NCI-H526 treated with DMSO at 0.1 percent for 48 hours (cell line): ENCODE measurements around the gene RAB7A.

Source experiments
- DNase-seq: peaks from one replicate; lab custom pipeline; 2025; lab: John Stamatoyannopoulos, UW

Gene RAB7A

DNA sequence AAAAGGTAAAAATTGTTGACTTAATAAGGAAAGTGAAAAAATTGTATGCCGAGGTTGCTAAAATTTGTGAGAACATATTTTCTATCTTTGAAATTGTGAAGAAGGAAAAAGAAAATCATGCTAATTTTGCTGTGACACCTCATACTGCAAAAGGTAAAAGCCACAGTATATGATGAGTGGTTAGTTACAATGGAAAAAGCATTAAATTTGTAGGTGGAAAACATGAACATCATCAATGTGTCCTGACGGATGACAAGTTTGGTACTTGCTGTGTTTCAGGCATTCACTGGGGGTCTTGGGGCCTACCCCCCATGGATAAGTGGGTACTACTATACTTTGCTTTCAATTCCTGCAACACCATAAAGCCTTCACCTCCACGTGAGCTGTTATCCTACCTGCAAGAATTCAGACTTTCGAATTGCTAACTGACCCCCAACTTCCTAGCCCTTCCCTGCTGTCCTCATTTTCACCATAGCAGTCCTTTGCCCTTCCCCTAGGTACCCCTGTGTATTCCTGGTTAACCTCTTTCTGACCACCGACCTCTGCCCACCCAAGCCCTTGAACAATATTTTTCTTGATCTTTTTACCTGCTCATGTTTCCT, 62.4 kb downstream of the RAB7A start:
- DNase-seq = no peak

DNA sequence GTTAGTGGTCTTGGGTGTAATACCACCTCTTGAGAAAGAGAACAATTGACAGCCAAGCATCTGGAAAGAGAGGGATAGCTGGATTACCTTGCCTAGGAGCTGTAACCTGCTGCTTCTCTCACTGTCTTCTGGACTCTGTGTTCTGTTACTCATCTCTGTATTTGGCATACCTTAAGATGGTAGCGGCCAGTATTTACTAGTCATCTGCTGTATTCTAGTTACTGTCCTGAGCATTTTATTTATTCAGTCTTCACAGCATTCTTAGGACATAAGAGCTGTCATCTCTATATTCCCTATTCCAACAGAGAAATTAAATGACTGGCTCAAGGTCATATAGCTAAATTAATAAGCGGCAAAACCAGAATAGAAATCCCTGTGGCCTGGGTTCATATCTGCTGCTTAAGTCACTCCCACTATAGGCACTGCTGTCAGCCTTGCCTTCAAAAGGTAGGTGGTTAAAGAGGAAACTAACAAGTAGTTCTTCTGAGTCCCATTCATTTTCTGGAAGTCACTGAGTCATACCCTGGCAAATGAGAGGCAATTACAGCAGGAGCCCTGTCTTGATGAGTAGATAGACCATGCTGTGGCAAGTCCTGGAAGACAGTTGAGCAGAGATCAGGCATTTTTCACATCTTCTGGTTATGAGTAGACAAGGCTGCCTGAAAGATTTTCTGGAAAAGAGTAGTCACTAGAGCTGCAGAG, 68.2 kb downstream of the RAB7A start:
- no peak for DNase-seq

DNA sequence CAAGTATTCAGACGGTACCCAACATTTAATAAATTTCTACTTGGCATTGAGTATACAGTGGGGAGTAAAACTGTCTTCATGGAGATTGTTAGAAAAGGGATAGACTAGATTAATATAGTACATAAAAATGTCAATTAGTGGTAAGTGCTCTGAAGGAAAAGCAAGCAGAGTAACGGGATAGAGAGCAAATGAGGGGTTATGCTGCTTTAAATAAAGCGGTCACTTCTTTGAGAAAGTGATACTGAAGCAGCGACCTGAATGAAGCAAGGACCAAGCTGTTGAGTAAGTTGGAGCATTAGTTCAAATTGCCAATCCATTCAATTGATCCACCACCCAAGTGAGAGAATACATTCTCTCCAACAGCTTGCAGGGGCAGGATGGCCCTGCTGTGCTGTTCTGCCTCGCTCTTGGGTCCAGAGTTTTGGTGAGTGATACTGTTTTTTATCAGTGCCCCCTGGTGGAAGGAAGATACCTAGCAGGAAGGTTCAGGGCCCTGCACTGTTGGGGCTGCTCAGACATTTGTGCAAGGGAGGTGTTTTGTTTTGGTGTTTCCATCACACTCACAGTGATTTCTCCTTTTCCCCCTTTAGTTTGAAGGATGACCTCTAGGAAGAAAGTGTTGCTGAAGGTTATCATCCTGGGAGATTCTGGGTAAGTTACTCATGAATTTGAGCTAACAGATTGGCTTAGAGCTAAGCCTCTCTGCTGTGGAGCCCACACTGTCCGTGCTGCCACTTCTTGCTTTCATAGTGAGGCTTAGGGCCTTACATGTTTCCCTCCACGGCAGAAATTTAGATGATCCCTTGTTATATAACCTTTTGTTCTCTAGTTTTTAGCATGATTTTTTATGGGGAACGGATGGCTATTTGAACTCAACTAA, 69.0 kb downstream of the RAB7A start:
- peak; percentile 60 for DNase-seq

DNA sequence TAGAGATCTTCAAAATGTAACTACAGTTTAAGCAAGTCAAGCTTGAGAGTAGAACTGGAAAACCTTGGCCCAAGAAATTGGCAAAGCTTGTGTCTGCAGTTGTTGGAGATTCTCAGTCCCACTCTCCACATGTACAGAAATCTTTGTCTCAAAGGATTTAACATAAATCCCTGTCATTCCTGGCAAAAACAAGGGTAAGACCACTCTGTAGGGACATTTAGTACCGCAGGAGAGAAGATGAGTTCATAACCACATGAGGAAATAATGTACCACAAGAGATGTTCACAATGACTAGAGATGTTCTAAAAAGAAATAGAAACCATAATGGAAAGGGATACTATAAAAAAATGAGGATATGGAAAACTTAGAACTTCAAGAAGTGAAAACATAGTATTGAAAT, 73.7 kb downstream of the RAB7A start:
- no peak for DNase-seq

DNA sequence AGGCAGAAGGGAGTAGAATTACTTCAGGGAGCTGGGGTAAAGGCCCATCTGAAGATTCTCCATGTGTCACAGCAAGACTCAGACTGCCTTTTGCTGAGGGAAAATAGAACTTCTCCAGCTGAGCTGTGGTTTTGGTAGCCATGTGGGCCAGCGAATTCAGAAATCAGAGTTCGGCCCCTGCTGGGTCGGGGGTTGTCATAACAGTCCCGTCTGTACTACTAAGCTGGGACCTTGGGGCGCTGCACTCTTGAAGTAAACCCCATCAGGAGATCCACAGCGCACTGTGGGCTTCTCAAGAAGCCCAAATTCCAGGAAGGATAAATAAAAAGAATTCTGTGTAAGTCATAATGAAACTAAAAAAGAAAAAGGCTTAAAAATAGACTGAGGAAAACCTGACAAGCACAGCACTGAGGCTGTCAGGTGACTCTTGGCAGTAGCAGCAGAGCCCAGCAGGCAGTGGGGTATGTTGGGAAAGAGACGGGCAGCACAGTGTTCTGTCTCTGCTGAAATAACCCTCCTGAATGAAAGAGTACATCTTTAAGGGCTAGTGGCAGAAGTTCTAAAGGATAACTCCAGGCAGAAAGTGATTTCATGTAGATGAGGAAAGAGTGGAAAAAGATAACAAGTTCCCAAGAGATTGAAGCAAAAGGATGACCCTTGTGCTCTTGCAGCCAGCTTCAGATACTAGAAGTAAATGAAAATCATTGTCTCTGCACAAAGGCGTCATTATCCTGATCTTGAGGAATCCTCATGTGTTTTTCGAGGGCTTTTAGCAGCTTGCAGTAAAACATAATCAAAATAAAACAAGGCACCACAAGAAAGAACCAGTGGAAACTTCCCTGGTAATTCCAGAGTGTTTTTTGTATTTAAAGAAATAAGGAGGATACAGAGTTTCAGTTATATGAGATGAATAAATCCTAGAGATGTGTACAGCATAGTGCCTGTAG, 74.5 kb downstream of the RAB7A start:
- no peak for DNase-seq

DNA sequence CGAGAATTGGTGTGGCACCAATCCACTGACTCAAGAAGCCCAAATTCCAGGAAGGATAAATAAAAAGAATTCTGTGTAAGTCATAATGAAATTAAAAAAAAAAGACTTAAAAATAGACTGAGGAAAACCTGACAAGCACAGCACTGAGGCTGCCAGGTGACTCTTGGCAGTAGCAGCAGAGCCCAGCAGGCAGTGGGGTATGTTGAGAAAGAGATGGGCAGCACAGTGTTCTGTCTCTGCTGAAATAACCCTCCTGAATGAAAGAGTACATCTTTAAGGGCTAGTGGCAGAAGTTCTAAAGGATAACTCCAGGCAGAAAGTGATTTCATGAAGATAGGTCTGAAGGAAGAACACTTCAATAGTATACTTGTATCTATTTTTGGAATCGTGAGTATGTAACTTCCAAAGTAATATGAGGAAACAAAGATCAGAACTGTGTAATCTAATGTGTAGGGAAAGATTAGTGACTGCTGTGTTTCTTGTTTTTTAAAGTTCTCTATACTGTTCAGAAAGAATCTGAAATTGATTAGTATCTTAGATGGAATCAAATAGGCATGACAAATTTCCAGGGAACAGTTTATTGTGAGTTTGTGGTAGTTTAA, 75.9 kb downstream of the RAB7A start:
- no peak for DNase-seq

DNA sequence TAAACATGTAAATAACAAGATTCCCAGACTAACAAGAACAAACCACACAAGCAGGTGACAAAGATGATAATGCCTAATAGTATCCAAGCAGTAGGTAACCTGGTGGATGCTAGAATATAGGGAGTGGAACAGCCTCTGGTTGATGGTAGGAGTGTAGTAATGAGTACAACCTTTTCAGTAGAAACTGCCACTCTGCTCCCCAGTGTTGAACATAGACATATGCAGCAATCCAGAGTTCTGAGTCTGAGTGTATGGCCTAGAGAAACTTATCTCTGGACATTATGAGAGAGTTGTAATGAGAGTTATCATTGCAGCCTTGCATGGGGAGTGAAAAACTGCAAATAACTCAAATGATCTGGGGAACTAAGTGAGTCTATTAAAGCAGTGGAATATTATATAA, 77.3 kb downstream of the RAB7A start:
- DNase-seq = no peak

DNA sequence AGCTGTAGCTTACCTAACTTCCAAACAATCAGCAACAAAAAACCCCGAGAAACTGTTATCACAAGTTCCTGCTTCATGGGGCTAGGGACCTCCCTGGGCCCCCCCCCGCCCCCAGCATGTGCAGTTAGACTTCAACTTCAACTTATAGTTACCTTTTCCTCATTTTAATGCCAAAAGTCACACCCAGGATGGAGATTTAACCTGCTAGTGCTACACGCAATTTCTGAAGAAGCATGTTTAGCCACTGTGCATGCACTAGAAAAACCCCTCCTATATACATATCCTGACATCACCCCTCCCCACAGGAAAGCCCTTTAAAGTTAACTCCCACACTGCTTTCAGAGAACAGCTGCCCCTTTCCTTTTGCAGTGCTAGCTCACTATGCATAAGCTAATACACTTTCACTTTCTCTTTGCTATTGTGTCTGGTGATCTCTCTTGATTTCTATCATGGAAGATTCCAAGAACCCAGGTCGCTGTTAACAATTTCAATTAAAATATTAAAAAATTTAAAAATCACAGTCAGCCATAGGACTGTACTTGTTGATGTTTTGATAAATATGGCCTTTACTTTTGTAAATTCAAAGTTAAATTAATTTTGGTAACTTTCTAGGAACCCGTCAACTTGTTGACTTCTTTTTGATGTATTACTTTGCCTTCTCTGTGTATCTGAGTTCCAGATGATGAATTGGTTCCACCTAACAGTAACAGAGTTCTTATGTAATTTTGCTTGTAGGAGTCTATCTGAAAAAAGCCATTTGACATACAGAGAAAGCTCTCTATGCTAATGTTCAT, 78.2 kb downstream of the RAB7A start:
- DNase-seq = no peak

DNA sequence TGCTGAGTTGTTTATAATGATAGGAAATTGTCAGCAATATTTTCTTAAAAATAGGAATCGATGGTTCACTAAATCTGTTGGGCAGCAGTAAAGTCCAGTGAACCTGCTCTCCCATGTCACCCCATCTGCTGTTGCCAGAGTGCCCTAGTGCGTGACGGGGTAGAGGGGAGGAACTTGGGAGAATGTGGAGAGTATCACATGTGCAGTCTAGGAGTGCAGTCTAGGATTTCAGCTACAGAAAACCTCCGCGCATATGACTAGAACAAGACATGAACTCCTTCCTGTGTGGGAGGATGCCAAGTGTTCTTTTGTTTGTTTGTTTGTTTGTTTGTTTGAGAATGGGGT, 78.8 kb downstream of the RAB7A start:
- no peak for DNase-seq

DNA sequence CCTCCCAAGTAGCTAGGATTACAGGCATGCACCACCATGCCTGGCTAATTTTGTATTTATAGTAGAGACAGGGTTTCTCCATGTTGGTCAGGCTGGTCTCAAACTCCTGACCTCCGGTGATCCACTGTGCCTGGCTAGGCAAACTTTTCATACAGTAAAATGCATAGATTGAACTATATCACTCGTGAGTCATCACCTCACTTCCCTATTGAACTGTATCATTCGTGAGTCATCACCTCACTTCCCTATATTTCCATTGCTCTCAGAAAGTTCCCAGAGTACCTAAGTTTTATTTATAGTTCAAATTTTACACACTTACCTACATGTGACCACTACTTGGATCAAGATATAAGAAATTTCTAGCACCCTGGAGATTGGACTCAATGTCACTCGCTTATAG, 79.8 kb downstream of the RAB7A start:
- DNase-seq = no peak

DNA sequence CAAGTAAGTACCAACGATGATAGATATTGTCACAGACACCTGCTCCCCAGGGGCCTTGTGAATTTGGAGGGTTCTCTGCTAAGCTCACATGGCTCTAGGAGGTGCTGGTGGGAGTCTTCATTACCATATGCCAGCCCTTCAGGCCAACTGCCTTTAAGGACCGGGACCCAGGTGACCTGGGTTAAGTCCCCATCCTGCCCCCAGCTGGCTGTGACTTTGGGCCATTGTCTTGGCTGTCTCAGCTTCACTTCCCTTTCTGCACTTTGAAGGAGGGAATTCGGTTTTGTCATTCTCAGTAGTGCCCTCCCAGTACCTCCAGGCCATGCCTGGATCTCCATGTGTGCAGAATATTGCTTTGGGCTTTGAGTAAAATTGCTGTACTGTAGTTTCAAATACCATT, 80.6 kb downstream of the RAB7A start:
- DNase-seq = no peak

DNA sequence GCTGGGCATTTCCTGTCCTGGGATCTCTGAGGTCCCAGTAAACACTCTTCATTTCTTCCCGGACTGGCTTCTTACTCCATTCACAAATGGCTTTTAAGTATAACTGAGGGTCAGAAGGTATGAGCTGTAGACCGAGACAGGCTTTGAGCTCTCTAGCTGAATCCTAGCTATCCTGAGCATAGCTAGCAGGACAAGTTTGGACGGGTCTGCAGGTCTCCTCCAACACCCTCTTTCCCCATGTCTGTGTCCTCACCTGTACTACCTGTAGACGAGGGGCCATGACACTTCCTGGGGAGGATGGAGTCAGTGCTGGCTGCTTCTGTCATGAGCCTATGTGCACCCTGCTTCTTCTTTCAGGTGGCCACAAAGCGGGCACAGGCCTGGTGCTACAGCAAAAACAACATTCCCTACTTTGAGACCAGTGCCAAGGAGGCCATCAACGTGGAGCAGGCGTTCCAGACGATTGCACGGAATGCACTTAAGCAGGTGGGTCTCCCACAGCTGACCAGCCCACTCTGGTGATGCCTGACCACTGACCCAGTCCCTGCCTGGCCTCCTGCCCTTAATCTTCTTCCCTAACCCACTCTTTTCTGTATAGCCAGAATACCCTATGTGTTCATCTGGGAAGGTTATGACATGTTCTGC, 81.3 kb downstream of the RAB7A start:
- no peak for DNase-seq

DNA sequence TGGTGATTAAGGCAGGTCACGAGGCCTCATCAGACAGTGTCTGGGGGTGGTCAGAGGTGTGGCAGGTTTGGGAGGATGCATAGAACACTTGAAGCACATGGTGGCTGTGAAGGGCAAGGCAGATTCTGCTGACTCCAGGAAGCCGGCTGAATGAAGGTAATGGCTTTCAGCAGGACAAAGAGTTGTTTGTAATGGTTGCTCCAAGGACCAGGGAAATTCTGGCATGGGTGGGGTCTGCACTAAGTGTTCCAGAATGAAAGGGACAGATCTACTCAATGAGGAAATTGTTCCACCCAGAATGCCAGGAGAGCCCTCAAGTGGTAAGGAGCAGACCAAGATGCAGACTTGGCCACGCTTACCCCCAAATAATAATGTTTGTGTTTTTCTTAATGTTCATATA, 82.7 kb downstream of the RAB7A start:
- DNase-seq = no peak

DNA sequence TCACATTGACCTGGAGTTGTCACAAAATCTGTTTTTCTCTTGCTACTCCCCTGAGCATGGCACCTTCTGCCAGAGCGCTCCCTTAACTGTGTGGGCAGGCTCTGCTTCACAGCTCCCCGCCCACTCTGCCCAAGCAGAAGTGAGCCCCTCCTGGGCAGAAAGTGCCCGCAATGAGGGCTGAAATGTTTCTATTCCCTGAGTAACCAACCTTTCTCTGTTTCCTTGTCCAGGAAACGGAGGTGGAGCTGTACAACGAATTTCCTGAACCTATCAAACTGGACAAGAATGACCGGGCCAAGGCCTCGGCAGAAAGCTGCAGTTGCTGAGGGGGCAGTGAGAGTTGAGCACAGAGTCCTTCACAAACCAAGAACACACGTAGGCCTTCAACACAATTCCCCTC, 87.1 kb downstream of the RAB7A start:
- no peak for DNase-seq

DNA sequence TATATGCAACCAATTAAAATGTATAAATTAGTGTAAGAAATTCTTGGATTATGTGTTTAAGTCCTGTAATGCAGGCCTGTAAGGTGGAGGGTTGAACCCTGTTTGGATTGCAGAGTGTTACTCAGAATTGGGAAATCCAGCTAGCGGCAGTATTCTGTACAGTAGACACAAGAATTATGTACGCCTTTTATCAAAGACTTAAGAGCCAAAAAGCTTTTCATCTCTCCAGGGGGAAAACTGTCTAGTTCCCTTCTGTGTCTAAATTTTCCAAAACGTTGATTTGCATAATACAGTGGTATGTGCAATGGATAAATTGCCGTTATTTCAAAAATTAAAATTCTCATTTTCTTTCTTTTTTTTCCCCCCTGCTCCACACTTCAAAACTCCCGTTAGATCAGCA, 88.1 kb downstream of the RAB7A start:
- no peak for DNase-seq

DNA sequence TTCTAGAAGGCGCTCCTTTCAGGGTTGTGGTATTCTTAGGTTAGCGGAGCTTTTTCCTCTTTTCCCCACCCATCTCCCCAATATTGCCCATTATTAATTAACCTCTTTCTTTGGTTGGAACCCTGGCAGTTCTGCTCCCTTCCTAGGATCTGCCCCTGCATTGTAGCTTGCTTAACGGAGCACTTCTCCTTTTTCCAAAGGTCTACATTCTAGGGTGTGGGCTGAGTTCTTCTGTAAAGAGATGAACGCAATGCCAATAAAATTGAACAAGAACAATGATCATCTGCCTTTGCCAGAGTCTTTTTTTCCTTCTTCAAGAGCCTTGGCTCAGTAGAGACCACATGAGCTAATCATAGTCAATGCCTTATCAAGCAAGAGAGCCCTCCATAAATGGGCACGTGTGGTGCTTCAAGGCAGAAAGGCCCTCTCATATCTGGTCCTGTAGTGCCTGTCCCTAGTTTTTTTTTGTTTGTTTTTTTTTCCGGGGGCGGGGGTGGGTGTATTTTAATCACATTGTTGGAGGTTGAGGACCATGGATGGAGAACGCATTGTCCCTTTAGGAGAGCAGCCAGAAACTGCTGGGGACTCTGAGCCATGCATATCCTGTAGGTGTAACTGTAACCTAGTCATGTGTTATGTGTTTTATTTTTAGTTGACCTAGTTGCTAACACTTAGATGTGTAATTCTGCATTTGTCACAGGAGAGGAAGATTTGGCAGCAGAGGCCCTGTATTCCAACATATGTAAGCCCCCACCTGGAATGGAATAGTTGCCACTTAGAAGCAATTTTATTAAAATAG, 88.7 kb downstream of the RAB7A start:
- DNase-seq = no peak

DNA sequence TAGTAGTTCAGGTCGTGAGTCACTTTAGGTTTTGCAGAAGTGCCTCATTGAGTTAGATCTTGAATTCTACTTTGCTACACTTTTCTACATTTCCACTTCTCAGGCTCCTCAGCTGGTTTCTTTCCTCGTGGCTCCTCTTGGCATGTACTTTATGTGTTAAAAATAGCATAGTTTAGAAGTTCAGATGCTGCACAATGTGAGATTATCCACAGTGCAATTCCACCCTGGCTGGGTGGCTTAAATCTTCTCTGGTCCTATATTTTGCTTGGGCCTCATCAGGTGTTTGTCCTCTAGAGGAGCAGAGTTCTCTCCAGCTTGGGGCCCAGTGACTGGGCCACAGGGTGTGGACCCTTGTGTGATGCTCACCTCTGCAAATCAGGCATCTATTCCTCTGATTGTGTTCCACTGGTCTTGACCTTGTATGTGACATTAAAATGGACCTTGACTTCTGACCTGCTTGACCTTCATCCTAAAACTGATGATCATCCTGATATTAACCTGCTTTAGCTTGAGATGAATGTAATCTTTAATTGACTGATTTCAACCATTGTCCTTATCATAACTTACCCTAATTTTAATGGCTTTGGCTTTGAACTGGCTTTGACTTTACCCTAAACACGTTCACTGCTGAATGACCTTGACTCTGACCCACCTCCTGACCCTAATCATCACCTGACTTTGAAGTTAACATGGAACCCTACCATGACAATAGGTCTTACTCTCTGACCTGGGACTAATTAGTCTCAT, 89.5 kb downstream of the RAB7A start:
- no peak for DNase-seq

DNA sequence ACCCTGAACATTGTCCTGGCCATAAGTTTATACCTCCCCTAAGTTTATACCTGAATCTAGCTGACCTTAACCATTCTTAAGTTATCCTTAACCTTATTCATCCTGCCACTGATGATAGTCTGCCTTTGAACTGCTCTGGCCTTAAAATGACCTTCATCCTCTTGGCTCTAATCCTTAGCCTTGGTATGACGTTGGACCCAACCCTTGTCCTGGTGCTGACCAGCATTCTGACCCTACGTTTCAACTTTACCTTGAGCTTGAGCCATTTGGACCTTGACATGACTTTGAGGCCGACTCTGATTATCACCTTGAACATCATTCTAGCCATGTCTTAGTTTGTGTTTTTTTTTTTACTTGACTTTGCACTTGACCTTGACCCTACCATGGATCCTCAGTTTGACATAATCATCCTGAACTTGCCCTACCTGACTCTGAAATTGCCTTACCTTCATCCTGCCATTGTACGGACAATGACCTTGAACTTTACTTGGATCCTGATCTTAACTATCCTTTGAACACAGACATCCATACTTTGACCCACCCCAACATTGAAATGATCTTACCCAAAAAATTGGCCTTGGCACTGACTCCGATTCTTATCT, 92.3 kb downstream of the RAB7A start:
- DNase-seq = no peak
